Measurements from ENCODE around the gene FUT1. TPM values are rescaled to one million over a fixed set of nuclear protein-coding genes. Genes with fewer than 3 reads are reported as not detected.
"Not testable (repeated sequence)": the region's sequence is repeated elsewhere in the genome, so short reads cannot be mapped to it uniquely, and the experiment has no call there.

The FUT1 gene
- total RNA-seq, 1 donor from 2014 or later, result 1.4 TPM

DNA sequence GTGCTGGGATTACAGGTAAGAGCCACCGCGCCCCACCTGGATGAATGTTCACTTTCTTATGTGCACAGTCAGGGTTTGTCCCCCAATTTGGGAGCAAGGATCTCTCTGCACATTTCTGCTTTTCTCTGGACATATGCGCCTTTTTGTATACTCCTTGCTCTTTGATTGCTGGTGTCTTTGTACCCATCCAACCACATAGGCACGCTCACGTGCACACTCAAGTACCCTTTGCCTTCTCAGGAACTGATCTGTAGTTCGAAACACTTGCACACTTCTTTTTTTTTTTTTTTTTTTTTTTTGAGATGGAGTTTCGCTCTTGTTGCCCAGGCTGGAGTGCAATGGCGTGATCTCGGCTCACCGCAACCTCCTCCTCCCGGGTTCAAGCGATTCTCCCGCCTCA is 34.3 kb downstream of the FUT1 start:
- DNase-seq (ENCODE audit: low spot score), result not testable (repeated sequence)

DNA sequence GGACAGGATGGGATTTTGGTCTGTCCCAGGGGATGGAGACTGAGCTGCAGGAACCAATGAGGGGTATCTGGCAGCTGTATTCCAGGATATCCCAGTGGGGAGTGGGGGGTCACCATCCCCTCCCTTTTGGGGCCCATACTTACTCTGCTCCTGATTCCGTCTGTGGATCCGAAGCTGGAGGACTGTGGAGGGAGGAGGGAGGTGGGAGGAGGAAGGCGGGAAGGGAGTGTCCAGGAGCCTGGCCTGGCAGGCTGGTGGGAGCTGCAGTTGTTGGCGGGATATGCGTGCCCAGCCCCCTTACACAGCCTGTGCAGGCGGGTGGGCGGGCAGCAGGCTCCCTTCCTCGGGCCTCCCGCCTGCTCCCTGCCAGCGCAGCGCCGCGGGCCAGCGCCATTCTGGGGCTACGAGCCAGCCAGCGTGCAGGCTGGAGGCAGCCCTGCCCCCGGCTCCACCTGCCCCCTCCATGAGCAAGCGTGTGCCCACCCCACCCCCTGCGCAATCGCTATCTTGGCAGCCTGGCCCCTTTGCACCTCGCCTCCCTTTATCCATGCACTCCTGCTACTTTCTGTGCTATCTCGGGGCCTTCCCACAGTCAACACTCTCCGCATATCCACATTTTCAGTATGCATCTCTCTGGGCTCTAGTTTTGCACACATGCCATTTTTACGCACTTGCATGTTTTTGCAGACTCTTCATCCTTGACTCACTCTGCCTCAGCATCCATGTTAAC is 35.7 kb downstream of the FUT1 start:
- DNase-seq (ENCODE audit: low spot score), result peak; percentile 94

DNA sequence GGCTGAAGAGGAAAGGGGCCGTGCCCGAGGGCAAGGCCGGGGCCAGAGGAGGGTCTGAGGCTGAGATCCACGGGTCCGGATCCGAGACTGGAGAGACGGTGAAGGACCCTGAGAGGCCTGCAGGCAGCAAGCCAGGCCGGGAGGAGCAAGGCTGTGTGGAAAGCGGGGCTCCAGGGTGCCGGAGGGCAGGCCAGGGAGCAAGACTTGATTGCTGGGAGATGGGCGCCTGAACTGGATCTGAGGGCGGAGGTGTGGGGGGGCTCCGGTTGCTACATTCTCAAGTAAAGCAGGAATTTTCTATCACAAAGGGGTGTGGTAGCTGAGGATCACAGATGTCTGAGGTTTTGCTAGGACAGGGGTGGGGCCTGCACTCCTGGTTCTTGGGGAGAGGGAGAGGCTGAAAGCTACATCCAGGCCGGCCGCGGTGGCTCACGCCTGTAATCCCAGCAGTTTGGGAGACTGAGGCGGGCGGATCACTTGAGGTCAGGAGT is 36.7 kb downstream of the FUT1 start:
- peak; percentile 83 for DNase-seq (ENCODE audit: low spot score)

DNA sequence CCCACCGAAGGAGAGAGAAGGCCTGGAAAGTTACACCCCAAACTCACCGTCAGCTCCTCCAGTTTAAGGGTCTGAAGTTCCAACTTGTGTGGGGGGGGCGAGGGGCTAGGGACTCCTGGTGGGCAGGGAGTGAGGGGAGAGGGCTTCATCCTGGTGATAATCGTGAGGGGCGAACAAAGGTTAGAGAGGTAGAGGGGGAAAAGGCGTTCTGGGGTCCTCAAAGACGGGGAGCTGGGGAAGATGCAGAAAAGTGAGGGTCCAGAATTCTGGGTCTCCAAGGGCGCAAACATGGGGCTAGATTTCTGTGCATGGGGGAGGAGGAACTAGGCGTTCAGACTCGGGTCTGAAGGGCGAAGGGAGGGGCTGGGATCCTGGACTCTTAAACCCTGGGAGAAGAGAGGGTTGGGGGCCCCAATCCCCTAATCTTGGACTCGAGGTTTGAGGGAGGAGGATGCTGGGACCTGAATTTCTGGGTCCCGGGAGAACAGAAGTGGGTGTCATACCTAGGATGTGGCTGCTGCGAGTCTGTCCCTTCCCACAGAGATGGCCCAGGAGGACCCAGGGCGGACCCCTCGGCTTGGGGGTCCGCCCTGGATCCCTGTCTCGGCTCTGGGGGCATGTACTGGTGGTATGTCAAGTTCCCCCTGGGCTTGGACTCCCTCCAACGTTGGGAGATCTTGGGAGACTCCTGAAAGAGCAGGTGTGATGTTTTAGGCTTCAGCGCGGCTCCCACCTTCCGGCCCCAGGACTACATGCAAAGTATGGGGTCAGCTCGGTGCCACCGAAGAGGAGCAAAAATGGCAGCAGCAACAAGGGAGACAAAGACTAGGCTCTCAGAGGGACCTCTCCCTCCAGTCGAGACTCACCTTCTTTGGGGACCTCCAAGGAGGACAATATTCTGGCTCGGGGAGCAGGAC is 37.4 kb downstream of the FUT1 start:
- no peak for DNase-seq (ENCODE audit: low spot score)

DNA sequence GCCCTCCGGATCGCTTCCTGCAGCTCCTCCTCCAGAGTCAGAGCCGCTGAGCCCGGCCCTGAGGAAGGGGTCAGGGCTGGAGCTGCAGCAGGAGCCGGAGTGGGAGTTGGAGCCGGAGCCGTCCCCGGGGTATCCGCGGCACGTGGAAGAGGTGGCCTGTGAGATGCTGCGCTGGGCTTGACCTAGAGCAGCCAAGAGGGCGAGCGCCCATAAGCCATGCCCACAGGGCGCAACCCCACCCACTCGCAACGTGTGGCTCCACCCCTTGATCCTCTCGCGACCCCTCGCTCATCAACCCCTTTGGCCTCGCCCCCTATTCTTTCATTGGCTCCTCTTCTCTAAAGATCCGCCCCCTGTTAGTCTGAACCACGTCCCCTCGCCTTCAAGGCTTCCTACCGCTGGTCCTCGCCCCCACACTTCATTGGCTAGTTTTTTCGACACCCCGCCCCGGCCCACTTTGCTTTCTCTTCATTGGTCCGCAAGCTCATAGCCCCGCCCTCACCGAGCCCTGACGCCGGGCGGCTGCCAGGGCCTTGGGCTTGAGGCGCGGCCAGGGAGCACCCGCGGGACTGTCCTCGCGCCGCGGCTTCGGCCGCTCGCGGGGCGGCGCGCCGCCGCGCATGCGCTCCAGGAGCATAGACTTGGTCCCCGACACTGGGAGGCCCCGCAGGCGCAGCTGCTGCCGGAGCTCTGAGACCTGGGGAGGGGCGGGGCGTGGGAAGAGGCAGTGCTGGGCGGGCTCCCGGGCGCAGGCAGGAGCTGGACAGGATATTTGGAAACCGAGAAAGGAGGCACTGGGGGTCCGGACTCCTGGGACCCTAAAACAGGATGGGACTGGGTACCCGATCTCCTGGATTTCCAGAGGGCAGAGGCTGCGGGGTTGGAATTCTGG is 38.3 kb downstream of the FUT1 start:
- peak; percentile 100 for DNase-seq (ENCODE audit: low spot score)

DNA sequence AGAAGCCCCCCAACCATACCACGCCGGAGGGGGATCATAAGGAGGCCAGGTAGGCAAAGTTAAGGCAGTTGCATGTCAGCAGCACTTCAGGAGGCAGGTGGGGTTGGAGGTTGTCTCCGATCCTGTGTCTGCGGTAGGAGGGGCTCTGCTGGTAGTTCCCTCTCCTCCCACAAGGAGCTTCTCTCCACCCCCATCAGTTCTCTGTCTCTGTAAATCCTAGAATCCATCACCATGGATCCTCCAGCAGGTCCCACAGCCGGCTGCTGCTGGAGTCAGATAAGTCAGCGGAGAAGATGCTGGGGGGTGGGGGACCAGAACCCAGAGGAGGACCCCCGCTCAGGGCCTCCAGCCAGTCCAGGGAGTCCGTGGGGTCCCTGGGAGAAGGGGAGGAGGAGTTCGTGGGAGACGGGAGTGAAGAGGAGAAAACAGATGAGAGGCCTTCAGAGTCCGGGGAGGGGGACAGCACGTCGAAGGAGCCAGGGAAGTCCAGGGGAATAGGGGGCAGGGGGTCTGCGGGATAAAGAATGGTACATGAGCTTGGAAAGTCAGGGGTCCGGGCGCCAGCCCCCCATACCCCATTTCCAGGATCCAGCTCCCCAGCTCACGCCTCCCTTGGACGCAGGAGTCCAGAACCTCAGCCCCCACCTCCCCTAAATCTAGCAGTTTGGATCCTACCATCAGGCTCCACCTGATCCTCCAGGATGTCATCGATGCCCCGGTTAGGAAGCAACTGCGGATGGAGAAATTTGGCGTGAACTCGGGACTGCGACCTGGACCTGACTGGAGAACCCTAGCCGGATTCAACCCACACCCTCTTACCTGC is 39.2 kb downstream of the FUT1 start:
- no peak for DNase-seq (ENCODE audit: low spot score)

DNA sequence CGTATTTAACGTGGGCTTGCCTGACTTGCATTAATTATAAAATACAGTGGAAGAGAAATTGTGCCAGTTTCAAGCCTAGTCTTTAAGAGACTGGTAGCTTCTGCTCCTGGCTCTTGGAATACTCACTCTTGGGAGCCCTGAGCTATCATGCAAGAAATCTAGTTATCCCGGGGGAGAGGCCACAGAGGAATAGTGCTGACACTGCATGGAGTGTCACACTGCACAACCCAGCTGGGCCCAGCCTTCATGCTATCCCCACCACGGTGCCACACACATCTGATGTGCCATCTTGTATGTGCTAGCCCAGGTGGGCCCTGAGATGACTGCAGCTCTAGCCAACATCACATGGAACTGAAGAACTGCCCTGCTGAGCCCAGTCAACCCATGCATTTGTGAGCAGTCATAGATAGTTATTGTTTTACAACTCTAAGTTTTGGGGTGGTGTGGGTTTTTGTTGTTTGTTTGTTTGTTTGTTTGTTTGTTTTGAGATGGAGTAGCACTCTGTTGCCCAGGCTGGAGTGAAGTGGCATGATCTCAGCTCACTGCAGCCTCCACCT is 41.3 kb downstream of the FUT1 start:
- DNase-seq (ENCODE audit: low spot score), result no peak

DNA sequence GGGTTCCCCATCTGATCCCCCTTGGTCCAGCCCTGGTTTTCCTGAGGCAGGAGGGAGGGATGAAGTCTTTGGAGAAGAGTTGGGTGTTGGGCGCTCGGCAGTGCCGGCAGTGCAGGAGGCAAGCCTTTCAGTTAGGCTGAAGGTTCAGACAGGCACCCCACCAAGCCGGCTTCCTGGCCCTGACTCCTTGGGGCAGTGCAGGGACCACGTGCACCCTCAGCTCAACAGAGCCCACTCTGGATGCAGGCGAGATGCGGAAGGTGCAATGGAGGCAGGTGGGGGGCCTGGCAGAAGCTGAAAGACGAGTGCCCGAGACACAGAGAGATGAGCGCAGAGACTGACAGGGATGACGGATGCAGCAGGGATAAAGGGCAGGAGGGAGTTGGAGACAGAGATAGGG is 44.0 kb downstream of the FUT1 start:
- no peak for DNase-seq (ENCODE audit: low spot score)

DNA sequence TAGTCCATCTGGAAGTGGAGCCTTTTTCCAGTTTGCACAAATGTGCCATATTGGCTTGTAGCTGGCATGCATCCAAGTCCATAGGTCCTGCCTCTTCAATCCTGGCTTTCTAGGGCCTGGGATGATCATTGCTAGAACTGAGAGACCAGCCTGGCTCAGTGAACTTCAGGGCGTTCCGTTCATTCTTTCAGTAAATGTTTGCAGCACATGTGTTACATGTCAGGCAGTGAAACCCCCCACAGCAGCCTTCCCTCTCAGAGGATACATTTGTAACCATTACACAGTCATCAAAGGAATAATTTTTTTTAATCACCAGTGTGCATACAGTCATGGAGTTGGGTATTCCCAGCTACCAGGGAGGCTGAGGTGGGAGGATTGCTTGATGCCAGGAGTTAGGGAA is 47.0 kb downstream of the FUT1 start:
- DNase-seq (ENCODE audit: low spot score), result no peak

DNA sequence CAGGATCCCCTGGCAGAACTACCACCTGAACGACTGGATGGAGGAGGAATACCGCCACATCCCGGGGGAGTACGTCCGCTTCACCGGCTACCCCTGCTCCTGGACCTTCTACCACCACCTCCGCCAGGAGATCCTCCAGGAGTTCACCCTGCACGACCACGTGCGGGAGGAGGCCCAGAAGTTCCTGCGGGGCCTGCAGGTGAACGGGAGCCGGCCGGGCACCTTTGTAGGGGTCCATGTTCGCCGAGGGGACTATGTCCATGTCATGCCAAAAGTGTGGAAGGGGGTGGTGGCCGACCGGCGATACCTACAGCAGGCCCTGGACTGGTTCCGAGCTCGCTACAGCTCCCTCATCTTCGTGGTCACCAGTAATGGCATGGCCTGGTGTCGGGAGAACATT is 49.1 kb downstream of the FUT1 start:
- DNase-seq (ENCODE audit: low spot score), result no peak

DNA sequence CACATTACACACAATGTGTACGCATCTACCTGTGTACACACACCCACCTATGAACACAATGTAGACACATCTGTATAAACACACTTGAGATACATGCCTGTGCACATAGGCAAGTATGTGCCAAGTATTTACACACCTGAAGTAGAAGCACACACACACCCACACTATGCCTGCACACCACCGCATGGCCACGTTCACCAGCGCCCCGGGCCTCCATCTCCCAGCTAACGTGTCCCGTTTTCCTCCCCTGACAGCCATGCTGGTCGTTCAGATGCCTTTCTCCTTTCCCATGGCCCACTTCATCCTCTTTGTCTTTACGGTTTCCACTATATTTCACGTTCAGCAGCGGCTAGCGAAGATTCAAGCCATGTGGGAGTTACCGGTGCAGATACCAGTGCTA is 49.7 kb downstream of the FUT1 start:
- DNase-seq (ENCODE audit: low spot score), result no peak

DNA sequence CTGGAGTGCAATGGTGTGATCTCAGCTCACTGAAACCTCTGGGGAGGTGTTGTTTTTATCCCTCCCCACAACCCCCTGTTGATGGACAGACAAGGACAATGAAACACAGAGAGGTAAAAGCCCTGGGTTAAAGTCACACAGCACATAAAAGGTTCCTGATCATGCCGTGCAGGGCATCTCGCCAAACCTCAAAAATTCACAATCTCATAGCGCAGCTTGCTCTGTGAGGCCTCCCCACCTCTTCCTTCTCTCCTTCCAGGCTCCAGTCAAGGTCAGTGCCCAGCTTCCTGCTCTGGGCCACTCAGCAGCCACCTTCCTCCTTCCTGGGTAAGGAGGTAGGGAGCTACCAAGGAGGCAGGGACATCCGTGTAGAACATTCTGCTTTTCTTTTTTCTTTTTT is 54.4 kb downstream of the FUT1 start:
- peak; percentile 20 for DNase-seq (ENCODE audit: low spot score)

Other genes with a start within 250 kb of the FUT1 start
- gene LMTK3, start 240.8 kb downstream of the FUT1 start, total RNA-seq (ENCODE audit: insufficient read depth, low replicate concordance), result not detected
- gene SULT2B1, start 200.5 kb downstream of the FUT1 start, total RNA-seq (ENCODE audit: insufficient read depth, low replicate concordance), result not detected
- gene SPACA4, start 145.9 kb downstream of the FUT1 start, total RNA-seq (ENCODE audit: insufficient read depth, low replicate concordance), result not detected
- gene FAM83E, start 137.6 kb downstream of the FUT1 start, total RNA-seq (ENCODE audit: insufficient read depth, low replicate concordance), result 0.48 TPM
- 1,534 TPM for gene RPL18, start 133.5 kb downstream of the FUT1 start, total RNA-seq (ENCODE audit: insufficient read depth, low replicate concordance)
- 7.5 TPM for gene SPHK2, start 133.1 kb downstream of the FUT1 start, total RNA-seq (ENCODE audit: insufficient read depth, low replicate concordance)
- 0.72 TPM for gene DBP, start 115.3 kb downstream of the FUT1 start, total RNA-seq (ENCODE audit: insufficient read depth, low replicate concordance)
- gene CA11, start 106.5 kb downstream of the FUT1 start, total RNA-seq (ENCODE audit: insufficient read depth, low replicate concordance), result not detected
- not detected for gene NTN5, start 79.6 kb downstream of the FUT1 start, total RNA-seq (ENCODE audit: insufficient read depth, low replicate concordance)
- 0.72 TPM for gene FUT2, start 56.7 kb downstream of the FUT1 start, total RNA-seq (ENCODE audit: insufficient read depth, low replicate concordance)
- gene MAMSTR, start 32.9 kb downstream of the FUT1 start, total RNA-seq (ENCODE audit: insufficient read depth, low replicate concordance), result not detected
- gene RASIP1, start 12.0 kb downstream of the FUT1 start, total RNA-seq (ENCODE audit: insufficient read depth, low replicate concordance), result 3.1 TPM
- gene IZUMO1, start 5.7 kb downstream of the FUT1 start, total RNA-seq (ENCODE audit: insufficient read depth, low replicate concordance), result not detected
- not detected for gene FGF21, start 2.9 kb upstream of the FUT1 start, total RNA-seq (ENCODE audit: insufficient read depth, low replicate concordance)
- 11.1 TPM for gene BCAT2, start 58.4 kb upstream of the FUT1 start, total RNA-seq (ENCODE audit: insufficient read depth, low replicate concordance)
- gene HSD17B14, start 83.8 kb upstream of the FUT1 start, total RNA-seq (ENCODE audit: insufficient read depth, low replicate concordance), result 3.4 TPM
- 2.6 TPM for gene PLEKHA4, start 116.0 kb upstream of the FUT1 start, total RNA-seq (ENCODE audit: insufficient read depth, low replicate concordance)
- gene PPP1R15A, start 119.8 kb upstream of the FUT1 start, total RNA-seq (ENCODE audit: insufficient read depth, low replicate concordance), result 138 TPM
- gene TULP2, start 146.1 kb upstream of the FUT1 start, total RNA-seq (ENCODE audit: insufficient read depth, low replicate concordance), result not detected
- 160 TPM for gene NUCB1, start 147.7 kb upstream of the FUT1 start, total RNA-seq (ENCODE audit: insufficient read depth, low replicate concordance)
- gene DHDH, start 181.1 kb upstream of the FUT1 start, total RNA-seq (ENCODE audit: insufficient read depth, low replicate concordance), result not detected
- gene BAX, start 202.2 kb upstream of the FUT1 start, total RNA-seq (ENCODE audit: insufficient read depth, low replicate concordance), result 59.9 TPM
- gene FTL, start 212.7 kb upstream of the FUT1 start, total RNA-seq (ENCODE audit: insufficient read depth, low replicate concordance), result 2,219 TPM
- 46.9 TPM for gene GYS1, start 240.7 kb upstream of the FUT1 start, total RNA-seq (ENCODE audit: insufficient read depth, low replicate concordance)
- 47.2 TPM for gene RUVBL2, start 241.2 kb upstream of the FUT1 start, total RNA-seq (ENCODE audit: insufficient read depth, low replicate concordance)

Data from umbilical cord (tissue), 2 donors.